Upper lobe of left lung (tissue), 6 donors: Measurements from ENCODE around the gene SLC17A8. TPM values are rescaled to one million over a fixed set of nuclear protein-coding genes. Genes with fewer than 3 reads are reported as not detected.
A peak's percentile ranks its signal among the peaks of the same experiment; 100 is the strongest.

Experiments used
- ATAC-seq, 2 donors: fragments of 200-7000 bp; cut with Tn5 transposase; one replicate each; pipeline ENCODE4 v1.9.1; 2022; ENCODE audit warnings: mild to moderate bottlenecking in 2 of 2, moderate library complexity in 2 of 2; ENCODE audit not compliant: low FRiP score in 2 of 2
- DNase-seq, 2 donors: peaks; one replicate each; pipeline ENCODE4 v3.0.0-alpha.2; 2019 to 2020
- H3K27ac ChIP-seq, 4 donors: fragments of 200-600 bp; sonication (generic); one replicate each; pipeline ENCODE4 v1.5.1; 2016 to 2019
- H3K27me3 ChIP-seq, 4 donors: fragments of 200-600 bp; sonication (generic); one replicate each; pipeline ENCODE4 v1.5.1; 2017 to 2019
- H3K36me3 ChIP-seq, 4 donors: fragments of 200-600 bp; sonication (generic); one replicate each; pipeline ENCODE4 v1.5.1; 2016 to 2019
- H3K4me1 ChIP-seq, 4 donors: fragments of 200-600 bp; sonication (generic); one replicate each; pipeline ENCODE4 v1.5.1; 2018 to 2019
- H3K4me3 ChIP-seq, 4 donors: fragments of 200-600 bp; sonication (generic); one replicate each; pipeline ENCODE4 v1.5.1; 2017 to 2019; ENCODE audit warnings: mild to moderate bottlenecking in 2 of 4, moderate library complexity in 1 of 4
- H3K9me3 ChIP-seq, 4 donors: fragments of 200-600 bp; sonication (generic); one replicate each; pipeline ENCODE4 v1.5.1; 2018 to 2019
- EP300 ChIP-seq, 4 donors: sonication (generic); formaldehyde crosslinking; IDR thresholded peaks; one replicate each; pipeline ENCODE4 v1.5.1; 2017; ENCODE audit warnings: antibody characterized with exemption in 4 of 4, control low read depth in 2 of 4
- POLR2A ChIP-seq, 4 donors: fragments of 450-650 bp; IDR thresholded peaks; one replicate each; pipeline ENCODE4 v1.5.1; 2016 to 2017; ENCODE audit warnings: antibody characterized with exemption in 4 of 4, mild to moderate bottlenecking in 2 of 4
- POLR2AphosphoS5 ChIP-seq, 2 donors: sonication (generic); formaldehyde crosslinking; IDR thresholded peaks; one replicate each; pipeline ENCODE4 v1.5.1; 2017; ENCODE audit warnings: antibody characterized with exemption in 2 of 2
- WGBS, 2 donors: methylation state at CpG; one replicate each; pipeline ENCODE4 v1.1.5; 2017 to 2018; 5-methylcytosine and 5-hydroxymethylcytosine counted together
- total RNA-seq, 6 donors: library from RNA; depleted of rRNA in 4 of 6; stranded (reverse); fragments of >200 nt in 4 of 6; gene quantifications; one replicate each; pipeline versions ENCODE4 v1.1.0 to v1.2.1, GENCODE V29; 2016 to 2021
- TF ChIP-seq, protein P1 (sequence below), 6 experiments: fragments of 450-650 bp in 4 of 6; fragments of 200-600 bp in 2 of 6; sonication (generic) in 2 of 6; IDR thresholded peaks; one replicate each; pipeline ENCODE4 v1.5.1; 2016 to 2019; ENCODE audit warnings: antibody characterized with exemption in 6 of 6
- donor health status: DM: no; HTN: no; CAD: no; lungs with moderate emphysema.
- donor health status: DM: no; HTN: yes; CAD: no; lungs with severe emphysema.

SLC17A8 gene
- total RNA-seq, 6 donors from 2014 or later: 0.11 to 0.55 (median 0.36) TPM; not detected in 2

DNA sequence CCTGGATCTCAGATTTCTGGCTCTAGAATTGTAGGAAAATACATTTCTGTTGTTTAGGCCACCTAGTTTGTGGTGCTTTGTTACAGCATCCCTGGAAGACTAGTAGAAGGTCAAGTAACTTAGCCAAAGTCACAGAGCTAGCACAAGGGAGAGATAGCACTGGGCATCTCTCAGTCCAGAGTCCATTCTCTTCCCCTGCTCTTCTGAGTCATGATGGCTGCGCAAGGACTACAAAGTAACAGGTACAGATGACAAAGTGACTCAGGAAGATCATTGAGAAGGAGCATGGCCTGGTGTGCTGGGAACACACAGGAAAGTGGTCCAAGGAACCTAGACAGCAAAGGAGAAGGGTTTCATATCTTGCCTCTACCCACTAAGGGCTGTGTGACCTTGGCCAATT, 19.3 kb downstream of the SLC17A8 start:
- no peak overlapping the region for H3K4me3 ChIP-seq
- DNase-seq (no peak), ATAC-seq (no peak)
- 100% methylated on average over 1 of the region's 1 CpG for WGBS, 2 donors
- H3K27me3 ChIP-seq: no peaks in the 10 kb centered on the region
- H3K36me3 ChIP-seq: no peaks in the 10 kb centered on the region
- no peaks in the 10 kb centered on the region for H3K9me3 ChIP-seq
- H3K27ac ChIP-seq: no peak overlapping the region
- peaks cover 0 to 2% (median 0%) of the 10 kb centered on the region in 4 donors for H3K4me1 ChIP-seq
- TF ChIP-seq EP300 (IDR thresholded peaks at IDR 0.05) (no peak), POLR2A (IDR thresholded peaks at IDR 0.05) (no peak), POLR2AphosphoS5 (IDR thresholded peaks at IDR 0.05) (no peak)
- TF ChIP-seq, protein P1, sequence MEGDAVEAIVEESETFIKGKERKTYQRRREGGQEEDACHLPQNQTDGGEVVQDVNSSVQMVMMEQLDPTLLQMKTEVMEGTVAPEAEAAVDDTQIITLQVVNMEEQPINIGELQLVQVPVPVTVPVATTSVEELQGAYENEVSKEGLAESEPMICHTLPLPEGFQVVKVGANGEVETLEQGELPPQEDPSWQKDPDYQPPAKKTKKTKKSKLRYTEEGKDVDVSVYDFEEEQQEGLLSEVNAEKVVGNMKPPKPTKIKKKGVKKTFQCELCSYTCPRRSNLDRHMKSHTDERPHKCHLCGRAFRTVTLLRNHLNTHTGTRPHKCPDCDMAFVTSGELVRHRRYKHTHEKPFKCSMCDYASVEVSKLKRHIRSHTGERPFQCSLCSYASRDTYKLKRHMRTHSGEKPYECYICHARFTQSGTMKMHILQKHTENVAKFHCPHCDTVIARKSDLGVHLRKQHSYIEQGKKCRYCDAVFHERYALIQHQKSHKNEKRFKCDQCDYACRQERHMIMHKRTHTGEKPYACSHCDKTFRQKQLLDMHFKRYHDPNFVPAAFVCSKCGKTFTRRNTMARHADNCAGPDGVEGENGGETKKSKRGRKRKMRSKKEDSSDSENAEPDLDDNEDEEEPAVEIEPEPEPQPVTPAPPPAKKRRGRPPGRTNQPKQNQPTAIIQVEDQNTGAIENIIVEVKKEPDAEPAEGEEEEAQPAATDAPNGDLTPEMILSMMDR (IDR thresholded peaks at IDR 0.05): no peak

DNA sequence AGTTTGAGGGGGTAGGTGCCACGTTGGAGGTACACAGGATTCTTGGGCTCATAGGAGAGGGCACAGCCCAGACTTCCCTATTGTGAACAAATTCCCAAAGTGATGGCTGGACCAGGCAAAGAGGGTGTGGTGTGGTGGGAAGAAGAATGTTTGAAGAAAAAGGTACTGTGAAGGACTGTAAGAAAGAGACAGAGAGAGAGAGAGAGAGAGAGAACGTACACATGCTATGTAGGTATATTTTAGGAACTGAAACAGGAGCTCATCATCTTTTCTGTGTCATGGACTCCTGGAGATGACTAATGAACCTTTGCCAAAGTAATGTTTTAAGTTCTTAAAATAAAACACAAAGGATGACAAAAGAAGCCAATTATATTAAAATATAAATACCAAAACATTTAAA, 24.5 kb downstream of the SLC17A8 start:
- TF ChIP-seq, protein P1 (IDR thresholded peaks at IDR 0.05): no peak
- TF ChIP-seq POLR2AphosphoS5 (IDR thresholded peaks at IDR 0.05): no peak
- TF ChIP-seq POLR2A (IDR thresholded peaks at IDR 0.05): no peak
- TF ChIP-seq EP300 (IDR thresholded peaks at IDR 0.05): no peak
- H3K9me3 ChIP-seq: no peaks in the 10 kb centered on the region
- H3K27me3 ChIP-seq: no peaks in the 10 kb centered on the region
- ATAC-seq (no peak), DNase-seq (no peak)
- H3K36me3 ChIP-seq: no peaks in the 10 kb centered on the region
- no peak overlapping the region for H3K27ac ChIP-seq
- no peak overlapping the region for H3K4me3 ChIP-seq
- WGBS, 2 donors: 72 to 73% methylated on average over 2 of the region's 2 CpGs
- H3K4me1 ChIP-seq: no peaks in the 10 kb centered on the region

DNA sequence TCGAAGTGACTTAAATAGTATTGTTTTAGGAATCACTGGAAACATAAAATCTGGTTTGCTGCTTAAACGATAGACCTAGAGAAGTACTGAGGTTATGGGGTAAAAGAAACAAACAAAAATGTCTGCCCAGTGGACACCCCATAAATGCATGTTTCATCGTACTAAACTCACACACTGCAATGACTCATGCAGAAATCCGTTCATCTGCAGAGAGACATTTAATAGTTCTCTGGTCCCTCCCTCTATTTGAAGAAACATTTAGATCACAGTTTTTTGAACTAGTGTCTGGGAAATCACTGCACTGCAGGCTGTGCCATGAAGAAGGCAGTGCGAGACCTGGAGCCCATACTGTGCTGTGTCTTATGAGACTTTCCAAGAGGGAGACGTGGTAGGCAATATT, 25.5 kb downstream of the SLC17A8 start:
- no peaks in the 10 kb centered on the region for H3K27me3 ChIP-seq
- no peaks in the 10 kb centered on the region for H3K36me3 ChIP-seq
- 85 to 87% methylated on average over 6 of the region's 6 CpGs for WGBS, 2 donors
- H3K4me1 ChIP-seq: no peaks in the 10 kb centered on the region
- DNase-seq: no peak
- no peaks in the 10 kb centered on the region for H3K9me3 ChIP-seq
- H3K4me3 ChIP-seq: no peak overlapping the region
- ATAC-seq: peak in 1 of 2 donors; percentile 23
- TF ChIP-seq, protein P1 (IDR thresholded peaks at IDR 0.05): no peak
- no peak overlapping the region for H3K27ac ChIP-seq

DNA sequence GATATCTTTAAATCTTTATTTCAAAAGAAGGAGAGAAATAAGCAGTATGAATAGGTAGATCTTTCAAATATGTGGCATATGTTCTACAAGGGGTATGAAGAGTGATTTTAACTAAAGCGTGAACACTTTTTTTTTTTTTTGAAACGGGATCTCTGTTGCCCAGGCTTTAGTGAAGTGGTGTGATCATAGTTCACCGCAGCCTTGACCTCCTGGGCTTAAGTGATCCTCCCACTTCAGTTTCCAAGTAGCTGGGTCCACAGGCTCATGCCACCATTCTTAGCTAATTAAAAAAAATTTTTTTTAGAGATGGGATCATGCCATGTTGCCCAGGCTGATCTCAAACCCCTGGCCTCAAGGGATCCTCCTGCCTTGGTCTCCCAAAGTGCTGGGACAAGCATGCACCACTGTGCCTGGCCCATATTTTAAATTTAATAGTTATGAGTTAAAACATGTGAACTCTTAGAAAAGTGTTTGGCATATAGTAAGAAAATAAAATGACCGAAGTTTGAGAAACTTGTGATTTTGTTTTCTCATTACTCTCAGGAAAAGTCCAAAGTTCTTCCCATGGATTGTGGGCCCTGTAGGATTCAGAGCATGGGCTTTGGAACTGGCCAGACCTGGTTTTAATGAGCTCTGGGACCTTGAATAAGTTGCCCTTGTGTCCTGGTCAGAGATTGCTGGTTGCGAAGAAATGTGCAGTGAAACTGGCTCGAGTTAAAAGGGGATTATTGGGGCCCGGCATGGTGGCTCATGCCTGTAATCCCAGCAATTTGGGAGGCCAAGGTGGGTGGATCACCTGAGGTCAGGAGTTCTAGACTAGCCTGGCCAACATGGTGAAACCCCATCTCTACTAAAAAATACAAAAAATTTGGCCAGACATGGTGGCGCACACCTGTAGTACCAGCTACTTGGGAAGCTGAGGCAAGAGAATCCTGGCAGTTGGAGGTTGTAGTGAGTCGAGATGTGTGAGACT, 27.0 kb downstream of the SLC17A8 start:
- no peak for ATAC-seq
- no peaks in the 10 kb centered on the region for H3K9me3 ChIP-seq
- no peak overlapping the region for H3K27ac ChIP-seq
- WGBS, 2 donors: 83 to 88% methylated on average over 9 of the region's 9 CpGs
- no peaks in the 10 kb centered on the region for H3K27me3 ChIP-seq
- no peak overlapping the region for H3K4me3 ChIP-seq
- TF ChIP-seq POLR2A (IDR thresholded peaks at IDR 0.05) (no peak), EP300 (IDR thresholded peaks at IDR 0.05) (no peak), POLR2AphosphoS5 (IDR thresholded peaks at IDR 0.05) (no peak)
- TF ChIP-seq, protein P1 (IDR thresholded peaks at IDR 0.05): no peak
- no peaks in the 10 kb centered on the region for H3K4me1 ChIP-seq
- H3K36me3 ChIP-seq: no peaks in the 10 kb centered on the region
- DNase-seq: no peak

DNA sequence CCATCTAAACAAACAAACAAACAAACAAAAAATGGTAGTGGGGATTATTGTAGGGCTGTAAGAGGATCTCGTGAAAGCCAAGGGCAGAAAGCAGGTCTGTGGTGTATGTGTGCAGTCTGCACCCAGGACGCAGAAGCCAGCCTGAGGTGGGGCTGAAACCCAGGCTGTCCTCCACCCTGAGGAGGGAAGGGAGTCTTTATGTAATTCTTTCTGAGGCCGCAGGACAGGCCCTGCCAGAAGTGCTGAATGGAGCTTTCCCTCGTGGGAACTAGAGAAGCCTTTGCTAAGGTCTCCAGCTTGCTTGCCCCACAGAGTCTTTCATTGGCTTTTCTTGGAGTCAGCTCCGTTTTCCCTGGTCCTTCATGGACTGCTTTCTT, 27.7 kb downstream of the SLC17A8 start:
- DNase-seq: no peak
- H3K4me1 ChIP-seq: no peaks in the 10 kb centered on the region
- ATAC-seq: no peak
- 74 to 86% methylated on average over 5 of the region's 5 CpGs for WGBS, 2 donors
- H3K36me3 ChIP-seq: no peaks in the 10 kb centered on the region
- H3K27me3 ChIP-seq: no peaks in the 10 kb centered on the region
- H3K27ac ChIP-seq: no peak overlapping the region
- TF ChIP-seq POLR2A (IDR thresholded peaks at IDR 0.05): no peak
- TF ChIP-seq POLR2AphosphoS5 (IDR thresholded peaks at IDR 0.05): no peak
- no peak for TF ChIP-seq EP300 (IDR thresholded peaks at IDR 0.05)
- TF ChIP-seq, protein P1 (IDR thresholded peaks at IDR 0.05): no peak
- H3K9me3 ChIP-seq: no peaks in the 10 kb centered on the region
- H3K4me3 ChIP-seq: no peak overlapping the region
